H9 (cell line): ENCODE results near the gene NBEAL1. TPM values are rescaled to one million over a fixed set of nuclear protein-coding genes. Genes with fewer than 3 reads are reported as not detected.

ENCODE experiments used
- DNase-seq: peaks from one replicate; pipeline ENCODE4 v3.0.0-alpha.2; 2017
- H2AFZ ChIP-seq: one replicate; pipeline ENCODE4 v1.6.1; 2013; ENCODE audit warnings: mild to moderate bottlenecking, low read length, control low read depth, moderate library complexity
- H2AK5ac ChIP-seq: 2 replicates; pipeline ENCODE4 v1.6.1; 2013; ENCODE audit warnings: low read length, control low read depth, mixed read lengths; ENCODE audit not compliant: insufficient read length
- H2BK120ac ChIP-seq: one replicate; pipeline ENCODE4 v1.6.1; 2013; ENCODE audit warnings: low read depth, mild to moderate bottlenecking, low read length, control low read depth, inconsistent platforms; ENCODE audit not compliant: poor library complexity, severe bottlenecking
- H2BK12ac ChIP-seq: 2 replicates; pipeline ENCODE4 v1.6.1; 2013; ENCODE audit warnings: low read length, control low read depth, mixed read lengths, low read depth; ENCODE audit not compliant: insufficient read length
- H2BK15ac ChIP-seq: 2 replicates; pipeline ENCODE4 v1.6.1; 2013; ENCODE audit warnings: low read depth, low read length, control low read depth
- H2BK20ac ChIP-seq: one replicate; pipeline ENCODE4 v1.6.1; 2013; ENCODE audit warnings: low read depth, mild to moderate bottlenecking, low read length, control low read depth, inconsistent platforms; ENCODE audit not compliant: poor library complexity, severe bottlenecking
- H2BK5ac ChIP-seq: 2 replicates; pipeline ENCODE4 v1.6.1; 2013; ENCODE audit warnings: low read length, control low read depth, mixed read lengths; ENCODE audit not compliant: insufficient read length
- H3K14ac ChIP-seq: 2 replicates; pipeline ENCODE4 v1.6.1; 2013; ENCODE audit warnings: low read length, control low read depth; ENCODE audit not compliant: insufficient read depth
- H3K18ac ChIP-seq: 2 replicates; pipeline ENCODE4 v1.6.1; 2013; ENCODE audit warnings: low read depth, mild to moderate bottlenecking, mixed read lengths, low read length, control low read depth; ENCODE audit not compliant: insufficient read length
- H3K23ac ChIP-seq: 2 replicates; pipeline ENCODE4 v1.6.1; 2013; ENCODE audit warnings: low read length, control low read depth, mixed read lengths, low read depth; ENCODE audit not compliant: insufficient read length
- H3K23me2 ChIP-seq: 2 replicates; pipeline ENCODE4 v1.6.1; 2013; ENCODE audit warnings: low read depth, mild to moderate bottlenecking, mixed read lengths, low read length, control low read depth; ENCODE audit not compliant: insufficient read length, poor library complexity, severe bottlenecking
- H3K27ac ChIP-seq: 2 replicates; pipeline ENCODE4 v1.5.1; 2013; ENCODE audit warnings: low read length, control low read depth, mixed read lengths, low read depth; ENCODE audit not compliant: insufficient read length
- H3K27me3 ChIP-seq: 2 replicates; pipeline ENCODE4 v1.6.1; 2013; ENCODE audit warnings: low read length, control low read depth, inconsistent platforms; ENCODE audit not compliant: insufficient read depth
- H3K4ac ChIP-seq: 2 replicates; pipeline ENCODE4 v1.6.1; 2013; ENCODE audit warnings: low read depth, mild to moderate bottlenecking, control low read depth, inconsistent platforms, low read length, moderate library complexity
- H3K4me1 ChIP-seq: 2 replicates; pipeline ENCODE4 v1.6.1; 2013; ENCODE audit warnings: low read length, control low read depth, inconsistent platforms; ENCODE audit not compliant: insufficient read depth
- H3K4me2 ChIP-seq: 2 replicates; pipeline ENCODE4 v1.6.1; 2013; ENCODE audit warnings: low read length, control low read depth, mixed read lengths; ENCODE audit not compliant: insufficient read length, insufficient read depth
- H3K56ac ChIP-seq: 2 replicates; pipeline ENCODE4 v1.6.1; 2013; ENCODE audit warnings: low read depth, mild to moderate bottlenecking, mixed read lengths, low read length, control low read depth; ENCODE audit not compliant: insufficient read length
- H3K79me1 ChIP-seq: 2 replicates; pipeline ENCODE4 v1.6.1; 2013; ENCODE audit warnings: low read depth, mild to moderate bottlenecking, moderate library complexity, low read length, control low read depth, inconsistent platforms; ENCODE audit not compliant: insufficient read depth, poor library complexity, severe bottlenecking
- H3K79me2 ChIP-seq: 2 replicates; pipeline ENCODE4 v1.6.1; 2013; ENCODE audit warnings: low read length, control low read depth, inconsistent platforms; ENCODE audit not compliant: insufficient read depth
- H3K9ac ChIP-seq: 2 replicates; pipeline ENCODE4 v1.6.1; 2013; ENCODE audit warnings: low read length, control low read depth, mixed read lengths; ENCODE audit not compliant: insufficient read length; ENCODE audit errors: extremely low read depth
- H3K9me3 ChIP-seq: one replicate; pipeline ENCODE4 v1.6.1; 2013; ENCODE audit warnings: low read depth, low read length, inconsistent platforms; ENCODE audit not compliant: control insufficient read depth
- H3T11ph ChIP-seq: one replicate; pipeline ENCODE4 v1.6.1; 2013; ENCODE audit warnings: mild to moderate bottlenecking, low read length, control low read depth, inconsistent platforms
- H4K20me1 ChIP-seq: one replicate; pipeline ENCODE4 v1.6.1; 2013; ENCODE audit not compliant: control insufficient read depth, insufficient read length, insufficient read depth
- H4K5ac ChIP-seq: 2 replicates; pipeline ENCODE4 v1.6.1; 2013; ENCODE audit warnings: low read depth, mild to moderate bottlenecking, mixed read lengths, low read length, control low read depth; ENCODE audit not compliant: insufficient read length
- H4K8ac ChIP-seq: replicated peaks from 2 replicates; pipeline ENCODE4 v1.6.1; 2013; ENCODE audit warnings: low read length, control low read depth, mixed read lengths, low read depth; ENCODE audit not compliant: insufficient read length
- H4K91ac ChIP-seq: 2 replicates; pipeline ENCODE4 v1.6.1; 2013; ENCODE audit warnings: low read depth, mild to moderate bottlenecking, moderate library complexity, mixed read lengths, low read length, control low read depth; ENCODE audit not compliant: insufficient read length
- H3K27ac Mint-ChIP-seq, 3 experiments: 2 replicates in 2 of 3; 3 replicates in 1 of 3; pipeline ENCODE4 v1.8.0; 2020 to 2021; ENCODE audit warnings: mixed read lengths in 3 of 3, mild to moderate bottlenecking in 1 of 3, moderate library complexity in 1 of 3
- H3K27me3 Mint-ChIP-seq: 2 replicates; pipeline ENCODE4 v1.8.0; 2021; ENCODE audit warnings: low read depth, mild to moderate bottlenecking, moderate library complexity, mixed read lengths
- H3K36me3 Mint-ChIP-seq, 3 experiments: 2 replicates in 2 of 3; 3 replicates in 1 of 3; pipeline ENCODE4 v1.8.0; 2020 to 2021; ENCODE audit warnings: low read depth in 3 of 3, mixed read lengths in 3 of 3; ENCODE audit not compliant: insufficient read depth in 1 of 3
- H3K4me1 Mint-ChIP-seq, 2 experiments: 2 replicates each; pipeline ENCODE4 v1.8.0; 2020; ENCODE audit warnings: mixed read lengths in 2 of 2
- H3K4me3 Mint-ChIP-seq, 2 experiments: 2 replicates in 1 of 2; 3 replicates in 1 of 2; pipeline ENCODE4 v1.8.0; 2020 to 2021; ENCODE audit warnings: mild to moderate bottlenecking in 2 of 2, mixed read lengths in 2 of 2, moderate library complexity in 1 of 2
- H3K9me3 Mint-ChIP-seq, 2 experiments: 2 replicates in 1 of 2; 3 replicates in 1 of 2; pipeline ENCODE4 v1.8.0; 2020; ENCODE audit warnings: mild to moderate bottlenecking in 2 of 2, mixed read lengths in 2 of 2, moderate library complexity in 1 of 2
- WGBS: extraction: QIAGEN DNeasy Blood & Tissue Kit; methylation state at CpG from one replicate; pipeline ENCODE4 v1.1.7; 2013; ENCODE audit warnings: missing lambda C conversion rate, low lambda C conversion rate, mixed read lengths; ENCODE audit not compliant: insufficient read length; ENCODE audit errors: extremely low coverage; 5-methylcytosine and 5-hydroxymethylcytosine counted together
- total RNA-seq: library from RNA; stranded (reverse); gene quantifications from 2 replicates; pipeline ENCODE4 v1.2.1, GENCODE V29; 2021
- TF ChIP-seq, protein P1 (sequence below): fragments of 200-600 bp; sonication (generic); conservative IDR thresholded peaks from 3 replicates; pipeline ENCODE4 v1.8.0; 2021; ENCODE audit warnings: antibody characterized with exemption, mild to moderate bottlenecking

Gene NBEAL1
- total RNA-seq, 1 experiment from 2014 or later = 10.1 TPM

DNA sequence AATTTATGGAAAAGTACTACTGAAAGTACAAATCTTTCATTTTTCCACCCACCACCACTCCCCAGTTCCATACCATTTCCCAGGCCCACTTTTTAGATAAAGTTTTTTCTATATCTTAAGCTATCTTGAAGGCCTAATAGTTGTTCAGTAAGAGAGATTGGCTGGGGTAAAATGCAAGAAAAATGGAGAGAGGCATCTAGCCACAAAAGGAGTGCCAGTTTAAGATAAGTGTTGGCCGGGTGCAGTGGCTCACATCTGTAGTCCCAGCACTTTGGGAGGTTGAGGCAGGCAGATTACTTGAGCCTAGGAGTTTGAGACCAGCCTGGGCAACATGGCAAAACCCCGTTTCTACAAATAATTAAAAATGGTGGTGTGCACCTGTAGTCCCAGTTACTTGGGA lies 28.6 kb downstream of the NBEAL1 start:
- no peaks in the 10 kb centered on the region for H3K27me3 ChIP-seq
- H3K56ac ChIP-seq = no peak overlapping the region
- H4K8ac ChIP-seq = no peak overlapping the region
- no peak overlapping the region for H3K14ac ChIP-seq
- Mint-ChIP-seq H3K4me1 (peaks cover 10 to 11% of the 10 kb centered on the region in 2 experiments), H3K4me3 (no peak overlapping the region), H3K27ac (peak overlapping the region in 1 of 3 experiments; percentile 15; a peak in 1 of 7 replicates), H3K27me3 (no peaks in the 10 kb centered on the region; the same call in 1 of the 2 replicates), H3K9me3 (no peaks in the 10 kb centered on the region), H3K36me3 (peaks cover 0 to 15% (median 8%) of the 10 kb centered on the region in 3 experiments; a peak in 4 of 7 replicates)
- H3K79me1 ChIP-seq = no peaks in the 10 kb centered on the region
- no peak overlapping the region for H3K23ac ChIP-seq
- H2BK15ac ChIP-seq = no peak overlapping the region
- H3K23me2 ChIP-seq = no peaks in the 10 kb centered on the region
- H4K20me1 ChIP-seq = no peaks in the 10 kb centered on the region
- H3K4me2 ChIP-seq = no peak overlapping the region
- no peak overlapping the region for H4K91ac ChIP-seq
- no peaks in the 10 kb centered on the region for H3K79me2 ChIP-seq
- no CpG with 5 or more reads among the region's 2 CpGs for WGBS
- no peaks in the 10 kb centered on the region for H3K4me1 ChIP-seq
- no peak overlapping the region for H2BK120ac ChIP-seq
- no peak overlapping the region for H2BK5ac ChIP-seq
- no peak overlapping the region for H3K18ac ChIP-seq
- H2BK12ac ChIP-seq = no peak overlapping the region
- TF ChIP-seq, protein P1, sequence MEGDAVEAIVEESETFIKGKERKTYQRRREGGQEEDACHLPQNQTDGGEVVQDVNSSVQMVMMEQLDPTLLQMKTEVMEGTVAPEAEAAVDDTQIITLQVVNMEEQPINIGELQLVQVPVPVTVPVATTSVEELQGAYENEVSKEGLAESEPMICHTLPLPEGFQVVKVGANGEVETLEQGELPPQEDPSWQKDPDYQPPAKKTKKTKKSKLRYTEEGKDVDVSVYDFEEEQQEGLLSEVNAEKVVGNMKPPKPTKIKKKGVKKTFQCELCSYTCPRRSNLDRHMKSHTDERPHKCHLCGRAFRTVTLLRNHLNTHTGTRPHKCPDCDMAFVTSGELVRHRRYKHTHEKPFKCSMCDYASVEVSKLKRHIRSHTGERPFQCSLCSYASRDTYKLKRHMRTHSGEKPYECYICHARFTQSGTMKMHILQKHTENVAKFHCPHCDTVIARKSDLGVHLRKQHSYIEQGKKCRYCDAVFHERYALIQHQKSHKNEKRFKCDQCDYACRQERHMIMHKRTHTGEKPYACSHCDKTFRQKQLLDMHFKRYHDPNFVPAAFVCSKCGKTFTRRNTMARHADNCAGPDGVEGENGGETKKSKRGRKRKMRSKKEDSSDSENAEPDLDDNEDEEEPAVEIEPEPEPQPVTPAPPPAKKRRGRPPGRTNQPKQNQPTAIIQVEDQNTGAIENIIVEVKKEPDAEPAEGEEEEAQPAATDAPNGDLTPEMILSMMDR = no peak
- H2AK5ac ChIP-seq = no peak overlapping the region
- no peak for DNase-seq
- H3K27ac ChIP-seq = no peak overlapping the region
- H3K4ac ChIP-seq = no peak overlapping the region
- no peak overlapping the region for H2AFZ ChIP-seq
- H3T11ph ChIP-seq = no peak overlapping the region
- no peak overlapping the region for H3K9ac ChIP-seq
- H3K9me3 ChIP-seq = no peaks in the 10 kb centered on the region
- no peak overlapping the region for H2BK20ac ChIP-seq
- no peak overlapping the region for H4K5ac ChIP-seq
